GM21825 (cell line): Measurements from ENCODE around the gene GPS1.

Source experiments
- ATAC-seq: cut with Tn5 transposase; IDR thresholded peaks from one replicate; pipeline ENCODE4 v1.9.1; 2021; ENCODE audit warnings: mild to moderate bottlenecking, moderate library complexity; ENCODE audit not compliant: unreplicated experiment

GPS1 gene

GRCh38 chr17:82098169-82098938 lies 46.7 kb downstream of the GPS1 start, which contains the start of gene FASN:
TSS of gene FASN (minus strand) at chr17:82098236. CDS start at chr17:82096445, 1,791 bp downstream.
- peak; percentile 57 for ATAC-seq

GRCh38 chr17:82098939-82099763 lies 47.5 kb downstream of the GPS1 start:
- ATAC-seq, result peak; percentile 3

DNA sequence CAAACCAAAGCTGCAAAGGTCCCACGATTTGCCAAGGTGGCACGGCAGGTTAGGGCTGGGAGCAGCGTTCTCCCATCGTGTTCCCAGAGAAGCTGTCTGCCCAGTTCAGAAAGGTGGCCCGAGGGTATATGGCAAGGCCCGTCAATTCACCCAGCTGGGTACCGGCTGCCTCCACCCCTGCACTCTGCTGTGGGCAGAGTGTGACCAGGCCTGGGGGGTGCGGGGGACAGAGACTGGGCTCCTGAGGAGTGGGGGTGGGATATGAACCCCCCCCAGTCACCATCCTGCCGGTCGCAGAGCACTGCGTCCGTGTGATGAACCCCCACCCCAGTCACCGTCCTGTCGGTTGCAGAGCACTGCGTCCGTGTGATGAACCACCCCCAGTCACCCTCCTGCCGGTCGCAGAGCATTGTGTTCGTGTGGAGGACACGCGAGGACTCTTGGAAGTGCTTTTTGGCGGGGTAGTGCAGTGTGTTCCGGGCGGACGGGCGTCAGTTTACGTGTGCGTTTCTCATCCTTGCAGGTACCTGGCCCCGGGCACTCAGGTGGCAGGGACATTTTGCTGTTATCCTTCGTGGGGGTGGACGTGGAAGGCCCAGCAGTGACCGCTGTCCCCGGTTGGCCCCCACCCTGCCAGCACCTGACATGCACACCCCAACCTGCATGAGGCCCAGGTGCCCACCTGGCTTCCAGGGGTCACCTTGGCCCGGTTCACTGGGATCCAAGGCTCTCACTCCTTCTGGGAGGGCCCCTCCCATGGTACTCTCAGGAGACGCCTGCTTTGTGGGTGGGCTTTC lies 49.0 kb downstream of the GPS1 start:
- no peak for ATAC-seq

DNA sequence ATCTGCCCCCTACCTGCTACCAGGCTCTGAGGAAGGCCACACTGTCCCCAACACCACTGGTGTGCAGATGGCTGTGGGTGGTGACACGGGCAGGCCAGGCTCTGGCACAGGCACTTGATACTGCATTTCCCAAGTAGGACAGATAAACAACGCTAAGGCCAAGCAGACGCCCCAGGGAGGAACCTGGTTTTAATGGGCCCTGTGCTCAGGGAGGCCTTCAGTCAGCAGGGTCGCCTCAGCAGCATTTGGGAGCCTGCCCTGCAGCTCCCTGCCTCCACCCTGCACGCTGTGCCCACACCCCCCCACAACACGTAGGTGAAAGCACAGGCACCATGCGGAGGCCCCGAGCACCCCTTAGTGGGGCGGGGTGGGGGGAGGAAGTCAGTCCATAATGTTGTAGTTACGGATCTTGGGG lies 49.6 kb downstream of the GPS1 start:
- ATAC-seq, result no peak

DNA sequence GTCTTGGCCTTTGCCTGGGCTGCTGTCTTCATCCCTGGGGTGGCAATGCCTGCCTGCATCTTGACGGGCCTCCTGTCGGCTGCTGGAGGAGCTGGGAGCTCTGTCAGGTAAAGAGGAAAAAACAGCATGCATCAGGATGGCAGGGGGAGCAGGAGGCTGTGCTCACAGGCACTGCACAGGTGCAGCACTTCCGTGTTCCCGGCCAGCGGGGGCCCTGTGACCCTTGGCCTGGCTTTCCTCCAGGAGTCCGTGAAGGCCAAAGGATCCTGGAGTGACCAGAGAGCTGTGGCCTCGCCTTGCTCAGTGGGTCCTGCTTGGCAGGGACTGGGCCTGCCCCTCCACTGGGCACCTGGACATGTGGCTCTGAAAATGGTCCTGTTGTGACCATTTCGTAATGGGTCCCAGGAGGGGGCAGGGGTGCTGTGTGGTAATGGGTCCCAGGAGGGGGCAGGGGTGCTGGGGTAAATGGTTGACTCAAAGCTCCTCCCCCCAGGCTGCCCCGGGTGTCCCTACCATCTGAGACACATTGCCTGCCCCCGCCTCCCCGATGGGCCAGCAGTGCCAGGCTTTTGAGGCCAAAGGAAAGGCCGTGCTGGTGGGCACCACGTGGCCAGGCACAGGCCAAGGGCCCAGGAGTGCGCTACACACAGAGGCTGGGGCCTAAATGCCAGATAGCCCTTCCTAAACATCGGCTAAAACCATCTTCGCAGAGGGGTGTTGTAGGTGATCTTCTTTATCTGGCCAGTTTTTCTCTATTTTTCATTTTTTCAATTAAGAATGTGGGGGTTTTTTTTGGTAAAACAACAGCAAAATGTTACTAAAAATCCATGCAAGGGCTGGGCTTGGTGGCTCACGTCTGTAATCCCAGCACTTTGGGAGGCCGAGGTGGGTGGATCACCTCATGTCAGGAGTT lies 50.3 kb downstream of the GPS1 start:
- no peak for ATAC-seq

- no peak for ATAC-seq
These were observed 52.1 kb downstream of the GPS1 start for GRCh38 chr17:82103553-82104451.

DNA sequence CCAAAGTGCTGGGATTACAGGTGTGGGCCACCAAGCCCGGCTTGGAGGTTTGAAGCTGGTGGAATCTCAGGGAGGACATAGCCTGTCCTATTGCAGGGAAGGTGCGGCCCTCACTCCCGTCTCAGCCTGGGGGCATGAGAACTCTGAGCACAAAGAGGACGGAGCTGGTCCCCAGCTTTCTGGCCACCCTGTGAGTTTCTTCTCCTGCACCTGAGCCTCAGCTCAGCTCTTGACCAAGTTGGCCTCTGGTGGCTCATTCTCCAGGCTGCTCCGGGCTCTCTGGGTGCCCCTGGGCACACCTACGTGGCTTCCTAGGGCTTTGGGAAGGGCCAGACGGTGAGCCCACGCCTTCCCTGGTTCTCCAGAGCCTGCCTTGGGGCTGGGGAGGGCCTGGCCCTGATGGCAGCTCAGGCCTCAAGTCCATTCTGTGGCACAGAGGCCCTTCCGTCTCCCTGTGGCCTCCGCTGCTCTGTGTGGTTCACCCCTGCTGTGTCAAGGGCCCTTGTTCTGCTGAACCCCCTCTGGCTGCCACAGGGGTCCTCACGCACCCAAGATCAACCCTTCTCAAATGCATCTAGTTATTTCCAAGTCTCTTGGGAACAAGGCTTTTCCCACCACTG lies 53.2 kb downstream of the GPS1 start:
- no peak for ATAC-seq

- ATAC-seq, result no peak
These were observed 53.8 kb downstream of the GPS1 start for GRCh38 chr17:82105417-82105881.

DNA sequence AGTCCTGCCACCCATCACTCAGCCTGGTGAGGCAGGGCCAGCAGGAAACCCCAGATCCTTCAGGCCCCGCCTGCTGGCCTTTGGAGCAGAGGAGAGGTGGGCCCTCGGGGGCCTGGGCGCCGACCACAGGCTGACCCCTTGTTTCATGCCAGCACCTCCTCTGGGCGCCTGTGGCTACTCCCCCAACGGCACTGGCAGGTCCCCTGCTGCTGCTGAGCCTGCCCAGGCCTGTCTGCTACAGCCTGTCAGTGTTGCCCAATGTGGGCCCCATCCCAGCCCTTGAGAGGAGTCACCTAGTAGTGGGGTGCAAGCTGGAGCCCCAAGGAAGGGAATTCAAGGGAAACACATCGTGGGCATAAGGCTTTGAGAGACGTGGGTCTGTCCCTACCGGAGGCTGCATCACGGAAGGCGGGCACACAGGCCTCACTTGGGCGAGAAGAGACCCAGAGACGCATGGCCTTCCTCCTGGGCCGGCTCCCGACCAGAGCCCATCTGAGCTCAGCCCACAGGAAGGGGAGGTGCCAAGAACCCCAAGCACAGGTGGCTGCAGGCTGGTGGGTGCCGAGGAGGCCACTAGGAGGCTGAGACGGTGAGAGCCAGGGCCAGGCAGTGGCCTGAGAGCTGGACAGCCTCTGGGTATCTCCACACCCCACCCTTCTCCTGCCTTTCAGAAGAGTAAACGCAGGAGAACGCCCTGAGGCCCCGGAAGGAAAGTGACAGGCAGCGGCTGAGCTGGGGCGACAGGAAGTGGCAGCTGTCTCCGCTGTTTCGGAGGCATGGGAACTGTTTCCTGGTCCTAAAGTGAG lies 54.4 kb downstream of the GPS1 start:
- ATAC-seq, result peak; percentile 66

GRCh38 chr17:82106688-82107305 lies 55.1 kb downstream of the GPS1 start:
- ATAC-seq, result no peak
